Astrocyte (in vitro differentiated cells and primary cell): ENCODE results near the gene S100A7.

ENCODE experiments used
- CTCF ChIP-seq: IDR thresholded peaks from 2 replicates; pipeline ENCODE4 v1.5.1; 2011; ENCODE audit warnings: low read depth, mild to moderate bottlenecking, inconsistent platforms, low read length, moderate library complexity; ENCODE audit not compliant: insufficient read depth
- EZH2 ChIP-seq: IDR thresholded peaks from 2 replicates; pipeline ENCODE4 v1.6.1; 2012; ENCODE audit warnings: mild to moderate bottlenecking, low read length, inconsistent platforms; ENCODE audit not compliant: insufficient read depth

DNA sequence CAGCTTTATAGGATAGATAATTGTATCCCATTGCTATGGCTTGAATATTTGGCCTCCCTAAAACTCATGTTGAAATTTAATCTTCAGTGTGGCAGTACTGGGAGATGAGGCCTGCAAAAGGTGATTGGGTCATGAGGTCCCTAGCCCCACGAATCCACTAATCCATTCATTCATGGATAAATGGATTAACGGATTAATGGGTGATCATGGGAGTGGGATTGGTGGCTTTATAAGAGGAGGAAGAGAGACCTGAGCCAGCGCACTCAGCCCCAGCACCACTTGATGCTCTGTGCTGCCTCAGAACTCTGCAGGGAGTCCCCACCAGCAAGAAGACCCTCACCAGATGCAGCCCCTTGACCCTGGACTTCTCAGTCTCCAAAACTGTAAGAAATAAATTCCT, 43.3 kb upstream of the S100A7 start:
- TF ChIP-seq CTCF (no peak), EZH2 (no peak)
